Measurements from ENCODE around the gene SLC25A51.

- TF ChIP-seq ZNF70 (CRISPR knock-in tag; IDR thresholded peaks at IDR 0.05) (no peak), ARNTL (CRISPR knock-in tag; IDR thresholded peaks at IDR 0.05; ENCODE audit: borderline replicate concordance, low read depth) (no peak), ZFP3 (CRISPR knock-in tag; IDR thresholded peaks at IDR 0.05) (no peak), CREB5 (CRISPR knock-in tag; IDR thresholded peaks at IDR 0.05; ENCODE audit: low read depth) (no peak), ZFP30 (CRISPR knock-in tag; IDR thresholded peaks at IDR 0.05) (no peak), BACH2 (CRISPR knock-in tag; IDR thresholded peaks at IDR 0.05; ENCODE audit: borderline replicate concordance) (no peak), PPARA (CRISPR knock-in tag; IDR thresholded peaks at IDR 0.05; ENCODE audit: borderline replicate concordance) (no peak), ESRRG (CRISPR knock-in tag; IDR thresholded peaks at IDR 0.05) (no peak), TSHZ2 (CRISPR knock-in tag; IDR thresholded peaks at IDR 0.05) (no peak)
Observed at GRCh38 chr9:37953206-37953774, 49.4 kb upstream of the SLC25A51 start.

All from SK-N-SH treated with all-trans-retinoic acid at 6 μM for 48 hours (cell line).